ENCODE results near the gene KLHDC10.
A peak's percentile ranks its signal among the peaks of the same experiment; 100 is the strongest.

Gene KLHDC10

GRCh38 chr7:130069978-130070860 is at the start of gene KLHDC10:
TSS of gene KLHDC10 (plus strand) at chr7:130070534. CDS start at chr7:130070644, 110 bp downstream.
- Histone ChIP-seq H3K36me3 (no peaks in the 10 kb centered on the region), H3K4me1 (ENCODE audit: control insufficient read depth in 1 of 2, insufficient read depth in 1 of 2, low read depth in 1 of 2, low read length in 1 of 2) (peaks cover 23 to 24% of the 10 kb centered on the region in 2 experiments), H3K27me3 (no peaks in the 10 kb centered on the region), H3K27ac (peak within 1 kb of the TSS; percentile 87), H3K4me3 (ENCODE audit: low read depth in 1 of 2, low read length in 1 of 2) (peak within 1 kb of the TSS; percentile 74 to 88), H3K9me3 (no peaks in the 10 kb centered on the region)
- peak; percentile 9 for TF ChIP-seq CTCF (IDR thresholded peaks at IDR 0.05)

- Histone ChIP-seq H3K4me3 (ENCODE audit: low read depth in 1 of 2, low read length in 1 of 2) (no peak overlapping the region), H3K9me3 (no peaks in the 10 kb centered on the region), H3K27me3 (no peaks in the 10 kb centered on the region), H3K36me3 (peaks cover 56% of the 10 kb centered on the region), H3K4me1 (ENCODE audit: control insufficient read depth in 1 of 2, insufficient read depth in 1 of 2, low read depth in 1 of 2, low read length in 1 of 2) (peaks cover 5 to 10% of the 10 kb centered on the region in 2 experiments), H3K27ac (no peak overlapping the region)
- TF ChIP-seq CTCF (IDR thresholded peaks at IDR 0.05) = no peak
These were observed 49.1 kb upstream of the KLHDC10 start for GRCh38 chr7:130021105-130021834.

GRCh38 chr7:130022115-130022514 is 48.2 kb upstream of the KLHDC10 start:
- Histone ChIP-seq H3K27me3 (no peaks in the 10 kb centered on the region), H3K9me3 (no peaks in the 10 kb centered on the region), H3K4me3 (ENCODE audit: low read depth in 1 of 2, low read length in 1 of 2) (no peak overlapping the region), H3K36me3 (peaks cover 56% of the 10 kb centered on the region), H3K27ac (no peak overlapping the region), H3K4me1 (ENCODE audit: control insufficient read depth in 1 of 2, insufficient read depth in 1 of 2, low read depth in 1 of 2, low read length in 1 of 2) (peaks cover 9 to 13% of the 10 kb centered on the region in 2 experiments)
- TF ChIP-seq CTCF (IDR thresholded peaks at IDR 0.05) = no peak

GRCh38 chr7:130022623-130023175 is 47.6 kb upstream of the KLHDC10 start:
- Histone ChIP-seq H3K4me3 (ENCODE audit: low read depth in 1 of 2, low read length in 1 of 2) (no peak overlapping the region), H3K4me1 (ENCODE audit: control insufficient read depth in 1 of 2, insufficient read depth in 1 of 2, low read depth in 1 of 2, low read length in 1 of 2) (peaks cover 9 to 13% of the 10 kb centered on the region in 2 experiments), H3K36me3 (peaks cover 52% of the 10 kb centered on the region), H3K9me3 (no peaks in the 10 kb centered on the region), H3K27ac (no peak overlapping the region), H3K27me3 (no peaks in the 10 kb centered on the region)
- TF ChIP-seq CTCF (IDR thresholded peaks at IDR 0.05) = no peak

- TF ChIP-seq CTCF (IDR thresholded peaks at IDR 0.05) = no peak
- Histone ChIP-seq H3K4me1 (ENCODE audit: control insufficient read depth in 1 of 2, insufficient read depth in 1 of 2, low read depth in 1 of 2, low read length in 1 of 2) (peaks cover 9 to 13% of the 10 kb centered on the region in 2 experiments), H3K27me3 (no peaks in the 10 kb centered on the region), H3K27ac (no peak overlapping the region), H3K4me3 (ENCODE audit: low read depth in 1 of 2, low read length in 1 of 2) (no peak overlapping the region), H3K9me3 (no peaks in the 10 kb centered on the region), H3K36me3 (peaks cover 36% of the 10 kb centered on the region)
These were observed 45.9 kb upstream of the KLHDC10 start for GRCh38 chr7:130024390-130024789.
